WTC11 (cell line): ENCODE results near the gene CCR9.

ENCODE experiments used
- ATF1 ChIP-seq: sonication (generic); formaldehyde crosslinking; IDR thresholded peaks from 2 replicates; pipeline ENCODE4 v1.8.1; 2023; ENCODE audit warnings: mild to moderate bottlenecking, moderate library complexity, missing genetic modification reagents
- CBFB ChIP-seq: sonication (generic); formaldehyde crosslinking; IDR thresholded peaks from 2 replicates; pipeline ENCODE4 v1.8.1; 2022; ENCODE audit warnings: mild to moderate bottlenecking, low read depth, missing genetic modification reagents
- CREB1 ChIP-seq: sonication (generic); formaldehyde crosslinking; IDR thresholded peaks from 2 replicates; pipeline ENCODE4 v1.8.0; 2023; ENCODE audit warnings: mild to moderate bottlenecking, missing genetic modification reagents
- ESRRA ChIP-seq: sonication (generic); formaldehyde crosslinking; IDR thresholded peaks from 2 replicates; pipeline ENCODE4 v1.8.1; 2022; ENCODE audit warnings: mild to moderate bottlenecking, missing genetic modification reagents, borderline replicate concordance
- FOXJ3 ChIP-seq: sonication (generic); formaldehyde crosslinking; IDR thresholded peaks from 2 replicates; pipeline ENCODE4 v1.9.0; 2021; ENCODE audit warnings: missing genetic modification reagents, mild to moderate bottlenecking, borderline replicate concordance
- NFYB ChIP-seq: sonication (generic); formaldehyde crosslinking; conservative IDR thresholded peaks from 2 replicates; pipeline ENCODE4 v1.8.0; 2022; ENCODE audit warnings: low read depth, missing genetic modification reagents
- NR1H2 ChIP-seq: sonication (generic); formaldehyde crosslinking; IDR thresholded peaks from 2 replicates; pipeline ENCODE4 v1.9.0; 2021; ENCODE audit warnings: mild to moderate bottlenecking, moderate library complexity, missing genetic modification reagents
- PRRX2 ChIP-seq: fragments of 250-450 bp; sonication (Bioruptor Pico); IDR thresholded peaks from 2 replicates; pipeline ENCODE4 v1.8.0; 2021; ENCODE audit warnings: mild to moderate bottlenecking
- TEAD4 ChIP-seq: sonication (generic); formaldehyde crosslinking; IDR thresholded peaks from 2 replicates; pipeline ENCODE4 v1.8.0; 2022; ENCODE audit warnings: mild to moderate bottlenecking, missing genetic modification reagents
- TF ChIP-seq, protein P1 (sequence below): fragments of 200-600 bp; IDR thresholded peaks from 2 replicates; pipeline ENCODE4 v1.8.0; 2022; ENCODE audit warnings: antibody characterized with exemption
- TF ChIP-seq, protein P2 (sequence below): sonication (generic); formaldehyde crosslinking; IDR thresholded peaks from 2 replicates; pipeline ENCODE4 v1.8.1; 2023; ENCODE audit warnings: mild to moderate bottlenecking, missing genetic modification reagents, moderate library complexity
- TF ChIP-seq, protein P3 (sequence below): sonication (generic); formaldehyde crosslinking; IDR thresholded peaks from 2 replicates; pipeline ENCODE4 v1.8.1; 2022; ENCODE audit warnings: low read depth, missing genetic modification reagents, borderline replicate concordance

DNA sequence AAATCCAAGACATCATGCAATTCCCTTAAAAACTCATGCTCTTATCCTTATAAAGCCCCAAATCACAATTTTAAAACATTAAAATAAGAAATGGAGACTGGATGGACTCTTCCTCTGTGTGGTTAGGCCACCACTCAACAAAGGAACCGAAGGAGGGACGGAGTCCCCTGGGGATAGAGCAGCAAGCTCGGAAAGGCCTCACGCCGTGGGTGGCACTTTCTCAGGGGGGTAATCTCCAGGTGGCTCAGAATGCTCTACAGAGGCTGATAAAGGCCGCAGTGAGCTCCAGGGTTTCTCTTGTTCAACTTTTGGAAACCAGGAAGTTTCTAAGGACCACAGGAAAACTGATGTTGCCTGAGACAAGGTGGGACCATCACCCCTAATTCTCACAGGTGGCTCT is 23.2 kb downstream of the CCR9 start:
- TF ChIP-seq, protein P1, sequence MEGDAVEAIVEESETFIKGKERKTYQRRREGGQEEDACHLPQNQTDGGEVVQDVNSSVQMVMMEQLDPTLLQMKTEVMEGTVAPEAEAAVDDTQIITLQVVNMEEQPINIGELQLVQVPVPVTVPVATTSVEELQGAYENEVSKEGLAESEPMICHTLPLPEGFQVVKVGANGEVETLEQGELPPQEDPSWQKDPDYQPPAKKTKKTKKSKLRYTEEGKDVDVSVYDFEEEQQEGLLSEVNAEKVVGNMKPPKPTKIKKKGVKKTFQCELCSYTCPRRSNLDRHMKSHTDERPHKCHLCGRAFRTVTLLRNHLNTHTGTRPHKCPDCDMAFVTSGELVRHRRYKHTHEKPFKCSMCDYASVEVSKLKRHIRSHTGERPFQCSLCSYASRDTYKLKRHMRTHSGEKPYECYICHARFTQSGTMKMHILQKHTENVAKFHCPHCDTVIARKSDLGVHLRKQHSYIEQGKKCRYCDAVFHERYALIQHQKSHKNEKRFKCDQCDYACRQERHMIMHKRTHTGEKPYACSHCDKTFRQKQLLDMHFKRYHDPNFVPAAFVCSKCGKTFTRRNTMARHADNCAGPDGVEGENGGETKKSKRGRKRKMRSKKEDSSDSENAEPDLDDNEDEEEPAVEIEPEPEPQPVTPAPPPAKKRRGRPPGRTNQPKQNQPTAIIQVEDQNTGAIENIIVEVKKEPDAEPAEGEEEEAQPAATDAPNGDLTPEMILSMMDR: no peak
- TF ChIP-seq FOXJ3: no peak
- TF ChIP-seq, protein P2, sequence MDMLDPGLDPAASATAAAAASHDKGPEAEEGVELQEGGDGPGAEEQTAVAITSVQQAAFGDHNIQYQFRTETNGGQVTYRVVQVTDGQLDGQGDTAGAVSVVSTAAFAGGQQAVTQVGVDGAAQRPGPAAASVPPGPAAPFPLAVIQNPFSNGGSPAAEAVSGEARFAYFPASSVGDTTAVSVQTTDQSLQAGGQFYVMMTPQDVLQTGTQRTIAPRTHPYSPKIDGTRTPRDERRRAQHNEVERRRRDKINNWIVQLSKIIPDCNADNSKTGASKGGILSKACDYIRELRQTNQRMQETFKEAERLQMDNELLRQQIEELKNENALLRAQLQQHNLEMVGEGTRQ (CRISPR knock-in tag): no peak
- no peak for TF ChIP-seq CBFB (CRISPR knock-in tag)
- TF ChIP-seq, protein P3, sequence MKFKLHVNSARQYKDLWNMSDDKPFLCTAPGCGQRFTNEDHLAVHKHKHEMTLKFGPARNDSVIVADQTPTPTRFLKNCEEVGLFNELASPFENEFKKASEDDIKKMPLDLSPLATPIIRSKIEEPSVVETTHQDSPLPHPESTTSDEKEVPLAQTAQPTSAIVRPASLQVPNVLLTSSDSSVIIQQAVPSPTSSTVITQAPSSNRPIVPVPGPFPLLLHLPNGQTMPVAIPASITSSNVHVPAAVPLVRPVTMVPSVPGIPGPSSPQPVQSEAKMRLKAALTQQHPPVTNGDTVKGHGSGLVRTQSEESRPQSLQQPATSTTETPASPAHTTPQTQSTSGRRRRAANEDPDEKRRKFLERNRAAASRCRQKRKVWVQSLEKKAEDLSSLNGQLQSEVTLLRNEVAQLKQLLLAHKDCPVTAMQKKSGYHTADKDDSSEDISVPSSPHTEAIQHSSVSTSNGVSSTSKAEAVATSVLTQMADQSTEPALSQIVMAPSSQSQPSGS (CRISPR knock-in tag): no peak
- TF ChIP-seq NR1H2 (CRISPR knock-in tag): no peak
- no peak for TF ChIP-seq NFYB
- no peak for TF ChIP-seq CREB1 (CRISPR knock-in tag)
- no peak for TF ChIP-seq TEAD4 (CRISPR knock-in tag)
- TF ChIP-seq ATF1 (CRISPR knock-in tag): no peak
- no peak for TF ChIP-seq PRRX2
- no peak for TF ChIP-seq ESRRA (CRISPR knock-in tag)
